ENCODE measurements around the gene DHX30.

DNA sequence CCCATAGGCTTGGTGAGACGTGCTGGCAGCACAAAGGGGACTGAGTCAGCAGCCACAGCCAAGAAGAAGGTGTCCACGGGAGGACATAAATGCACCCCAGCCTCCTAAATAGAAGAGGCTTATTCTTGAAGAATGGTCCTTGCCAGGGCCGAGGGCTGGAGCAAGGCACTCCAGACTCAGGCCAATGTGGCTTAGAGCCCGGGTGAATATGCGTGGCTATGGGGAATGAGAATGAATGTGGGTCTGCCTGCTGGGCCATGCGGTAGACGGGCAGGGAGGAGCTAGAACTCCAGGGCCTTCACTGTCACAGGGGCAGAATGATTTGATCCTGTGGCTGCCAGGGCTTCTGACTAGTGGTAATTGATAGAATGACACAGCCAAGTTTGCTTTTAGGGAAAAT lies 34.0 kb downstream of the DHX30 start:
- no peak for TF ChIP-seq REST (IDR thresholded peaks at IDR 0.05; ENCODE audit: insufficient read depth in 1 of 2, low read depth in 2 of 2, low read length in 2 of 2)
- TF ChIP-seq POLR2AphosphoS5 (IDR thresholded peaks at IDR 0.05; ENCODE audit: low read depth, low read length), result no peak
- no peak for TF ChIP-seq TAF1 (IDR thresholded peaks at IDR 0.05; ENCODE audit: borderline replicate concordance, insufficient read depth, low read length)
